GM23248 (cell line): ENCODE results near the gene ABCF2. TPM values are rescaled to one million over a fixed set of nuclear protein-coding genes. Genes with fewer than 3 reads are reported as not detected.

Experiments
- DNase-seq: peaks from one replicate; pipeline ENCODE4 v3.0.0-alpha.2; 2015
- H2AFZ ChIP-seq: fragments of 200-600 bp; sonication (generic); 2 replicates; pipeline ENCODE4 v1.6.1; 2016; ENCODE audit warnings: antibody characterized with exemption
- H3F3A ChIP-seq: fragments of 200-600 bp; sonication (generic); 2 replicates; pipeline ENCODE4 v1.6.1; 2016; ENCODE audit warnings: mild to moderate bottlenecking, antibody characterized with exemption, mixed run types; ENCODE audit not compliant: insufficient read depth
- H3K27ac ChIP-seq: fragments of 200-600 bp; sonication (generic); 2 replicates; pipeline ENCODE4 v1.5.1; 2016; ENCODE audit warnings: mild to moderate bottlenecking
- H3K27me3 ChIP-seq: fragments of 200-600 bp; sonication (generic); replicated peaks from 2 replicates; pipeline ENCODE4 v1.6.1; 2016; ENCODE audit warnings: mild to moderate bottlenecking; ENCODE audit not compliant: insufficient read depth
- H3K36me3 ChIP-seq: fragments of 200-600 bp; sonication (generic); 2 replicates; pipeline ENCODE4 v1.6.1; 2016; ENCODE audit warnings: low read depth, mild to moderate bottlenecking
- H3K4me1 ChIP-seq: fragments of 200-600 bp; sonication (generic); 2 replicates; pipeline ENCODE4 v1.6.1; 2016; ENCODE audit warnings: mild to moderate bottlenecking; ENCODE audit not compliant: insufficient read depth
- H3K4me2 ChIP-seq: fragments of 200-600 bp; sonication (generic); one replicate; pipeline ENCODE4 v1.6.1; 2016; ENCODE audit warnings: mild to moderate bottlenecking; ENCODE audit not compliant: unreplicated experiment
- H3K4me3 ChIP-seq: fragments of 200-600 bp; sonication (generic); 2 replicates; pipeline ENCODE4 v1.5.1; 2016; ENCODE audit warnings: mild to moderate bottlenecking
- H3K79me2 ChIP-seq: fragments of 200-600 bp; sonication (generic); 2 replicates; pipeline ENCODE4 v1.6.1; 2016; ENCODE audit warnings: mild to moderate bottlenecking; ENCODE audit not compliant: insufficient read depth
- H3K9ac ChIP-seq: fragments of 200-600 bp; sonication (generic); 2 replicates; pipeline ENCODE4 v1.6.1; 2016; ENCODE audit warnings: mild to moderate bottlenecking
- H3K9me2 ChIP-seq: fragments of 200-600 bp; sonication (generic); 2 replicates; pipeline ENCODE4 v1.6.1; 2016; ENCODE audit warnings: mixed run types, mild to moderate bottlenecking, moderate library complexity; ENCODE audit not compliant: insufficient read depth
- H3K9me3 ChIP-seq: fragments of 200-600 bp; sonication (generic); one replicate; pipeline ENCODE4 v1.6.1; 2017; ENCODE audit warnings: low read depth
- H4K20me1 ChIP-seq: fragments of 200-600 bp; sonication (generic); 2 replicates; pipeline ENCODE4 v1.6.0; 2016; ENCODE audit not compliant: insufficient read depth
- EZH2 ChIP-seq: fragments of 200-600 bp; sonication (generic); IDR thresholded peaks from 2 replicates; pipeline ENCODE4 v1.6.1; 2018; ENCODE audit warnings: antibody characterized with exemption, mild to moderate bottlenecking; ENCODE audit not compliant: insufficient read depth, poor library complexity, severe bottlenecking
- EZH2phosphoT487 ChIP-seq: fragments of 200-600 bp; sonication (generic); IDR thresholded peaks from 2 replicates; pipeline ENCODE4 v1.6.1; 2018; ENCODE audit warnings: antibody characterized with exemption, moderate library complexity, mild to moderate bottlenecking, low read depth; ENCODE audit not compliant: insufficient read depth
- WGBS, 2 experiments: methylation state at CpG; one replicate each; pipeline ENCODE4 v1.1.6; 2015 to 2017; ENCODE audit warnings: low lambda C conversion rate in 2 of 2, low coverage in 1 of 2; ENCODE audit errors: missing lambda C conversion rate in 2 of 2; 5-methylcytosine and 5-hydroxymethylcytosine counted together
- in situ Hi-C: fragments of 300-500 bp; cut with MboI; formaldehyde crosslinking; loops from 2 replicates; pipeline ENCODE4 v1.15.0; 2020
- polyA plus RNA-seq: library from polyadenylated mRNA; unstranded; fragments of >200 nt; fragmentation: Nextera tagmentation; extraction: Ambion mirVana; gene quantifications from 2 replicates; pipeline ENCODE4 v1.2.1, GENCODE V29; 2016
- total RNA-seq: library from RNA; depleted of rRNA; stranded (reverse); fragments of >200 nt; shearing (Covaris generic); gene quantifications from 2 replicates; pipeline ENCODE4 v1.2.3, GENCODE V29; 2014

The ABCF2 gene
- total and polyA plus RNA-seq, 2 experiments from 2014 or later: 40.7 to 74.9 TPM

- TF ChIP-seq EZH2phosphoT487: no peak
- TF ChIP-seq EZH2: no peak
- H3K27ac ChIP-seq: no peak overlapping the region
- no peaks in the 10 kb centered on the region for H3K36me3 ChIP-seq
- 49% methylated on average over 7 of the region's 7 CpGs for WGBS, 2 experiments
- H3K79me2 ChIP-seq: no peaks in the 10 kb centered on the region
- H3K9ac ChIP-seq: no peak overlapping the region
- no peaks in the 10 kb centered on the region for H4K20me1 ChIP-seq
- no peak overlapping the region for H2AFZ ChIP-seq
- in situ Hi-C loops: no loop called here
- no peaks in the 10 kb centered on the region for H3K4me1 ChIP-seq
- 0 out of 2 replicates have a peak, but pooled peaks cover 3% of the 10 kb centered on the region for H3F3A ChIP-seq
- no peak overlapping the region for H3K4me3 ChIP-seq
- DNase-seq: peak; percentile 53
- no peaks in the 10 kb centered on the region for H3K27me3 ChIP-seq
- H3K4me2 ChIP-seq: no peak overlapping the region
- H3K9me3 ChIP-seq: no peaks in the 10 kb centered on the region
- H3K9me2 ChIP-seq: no peaks in the 10 kb centered on the region
Observed at GRCh38 chr7:151271699-151272355, 44.8 kb upstream of the ABCF2 start.

DNA sequence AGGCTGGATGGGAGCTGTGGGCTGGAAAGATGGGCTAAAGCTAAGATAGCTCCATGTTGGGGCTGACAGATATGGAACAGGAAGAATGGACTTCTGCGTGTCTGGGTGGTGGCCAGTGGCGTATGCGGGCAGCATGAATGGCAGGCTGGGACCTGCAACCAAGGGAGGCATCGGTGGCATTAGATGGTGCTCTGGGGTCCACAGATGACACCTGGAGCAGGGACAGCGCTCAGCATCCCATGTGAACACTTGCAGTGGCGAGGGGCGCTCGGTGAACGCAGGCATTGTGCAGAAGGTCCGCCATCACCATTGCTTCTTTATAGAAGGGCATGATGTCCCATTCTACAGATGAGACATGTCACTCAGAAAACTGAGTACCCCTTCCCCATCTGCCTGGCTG is 42.5 kb upstream of the ABCF2 start:
- no peaks in the 10 kb centered on the region for H3K79me2 ChIP-seq
- no peaks in the 10 kb centered on the region for H3K4me1 ChIP-seq
- H3K9me2 ChIP-seq: no peaks in the 10 kb centered on the region
- no peak overlapping the region for H2AFZ ChIP-seq
- TF ChIP-seq EZH2phosphoT487: no peak
- TF ChIP-seq EZH2: no peak
- no peaks in the 10 kb centered on the region for H4K20me1 ChIP-seq
- no peaks in the 10 kb centered on the region for H3K36me3 ChIP-seq
- in situ Hi-C loops: no loop called here
- no peak overlapping the region for H3K9ac ChIP-seq
- WGBS, 2 experiments: 89 to 90% methylated on average over 10 of the region's 10 CpGs
- DNase-seq: no peak
- no peak overlapping the region for H3K27ac ChIP-seq
- H3K9me3 ChIP-seq: no peaks in the 10 kb centered on the region
- H3F3A ChIP-seq: 0 out of 2 replicates have a peak, but pooled peaks cover 3% of the 10 kb centered on the region
- H3K4me3 ChIP-seq: no peak overlapping the region
- no peaks in the 10 kb centered on the region; the same call in 1 of the 2 replicates for H3K27me3 ChIP-seq
- H3K4me2 ChIP-seq: no peak overlapping the region

DNA sequence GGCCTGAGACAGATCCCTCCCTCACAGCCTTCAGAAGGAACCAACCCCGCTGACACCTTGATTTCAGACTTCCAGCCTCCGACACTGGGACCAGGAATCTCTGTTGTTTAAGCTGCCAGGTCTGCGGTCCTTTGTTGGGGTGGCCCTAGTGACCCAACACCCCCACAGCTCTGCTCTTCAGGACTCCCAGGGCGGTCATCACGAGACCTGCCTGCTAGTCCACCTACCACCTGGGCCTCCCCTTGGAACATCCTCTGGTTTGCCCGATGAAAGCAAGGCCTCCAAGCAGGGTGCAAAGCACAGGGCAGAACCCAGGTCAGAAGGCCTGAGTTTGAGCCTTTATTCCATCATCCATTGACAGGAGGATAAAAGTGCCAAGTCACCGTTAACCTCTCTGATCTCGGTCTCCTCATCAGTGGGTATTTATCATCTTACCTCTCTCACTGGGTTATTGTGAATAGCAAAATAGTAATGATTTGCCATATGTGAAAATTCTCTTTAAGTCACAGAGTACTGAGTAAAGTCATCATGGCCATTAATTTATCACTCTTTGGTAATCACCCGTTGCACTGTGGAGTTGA is 38.4 kb upstream of the ABCF2 start:
- Histone ChIP-seq H4K20me1 (no peaks in the 10 kb centered on the region), H3K27ac (no peak overlapping the region), H3K4me2 (no peak overlapping the region), H3K9me2 (no peaks in the 10 kb centered on the region), H3F3A (no peaks in the 10 kb centered on the region), H2AFZ (no peak overlapping the region), H3K9ac (no peak overlapping the region), H3K4me3 (no peak overlapping the region), H3K27me3 (peaks cover 13% of the 10 kb centered on the region), H3K79me2 (no peaks in the 10 kb centered on the region), H3K36me3 (no peaks in the 10 kb centered on the region), H3K9me3 (no peaks in the 10 kb centered on the region), H3K4me1 (no peaks in the 10 kb centered on the region)
- TF ChIP-seq EZH2phosphoT487 (no peak), EZH2 (no peak)
- in situ Hi-C loops: no loop called here
- DNase-seq: no peak
- 66 to 73% methylated on average over 9 of the region's 9 CpGs for whole genome bisulfite sequencing, 2 experiments

- H3K9me2 ChIP-seq: no peaks in the 10 kb centered on the region
- no peak overlapping the region for H3K27ac ChIP-seq
- no peaks in the 10 kb centered on the region for H3K9me3 ChIP-seq
- no peak overlapping the region for H3K4me2 ChIP-seq
- no peaks in the 10 kb centered on the region for H3K36me3 ChIP-seq
- H2AFZ ChIP-seq: no peak overlapping the region
- no peak overlapping the region for H3K4me3 ChIP-seq
- H3F3A ChIP-seq: no peaks in the 10 kb centered on the region
- H4K20me1 ChIP-seq: no peaks in the 10 kb centered on the region
- WGBS, 2 experiments: 46 to 53% methylated on average over 5 of the region's 5 CpGs
- in situ Hi-C loops: no loop called here
- no peaks in the 10 kb centered on the region for H3K79me2 ChIP-seq
- H3K27me3 ChIP-seq: peaks cover 20% of the 10 kb centered on the region
- TF ChIP-seq EZH2phosphoT487 (no peak), EZH2 (no peak)
- no peak for DNase-seq
- no peak overlapping the region for H3K9ac ChIP-seq
- H3K4me1 ChIP-seq: no peaks in the 10 kb centered on the region
Observed at GRCh38 chr7:151264615-151265014, 37.6 kb upstream of the ABCF2 start.
